Endothelial cell of hepatic sinusoid (primary cell): ENCODE measurements around the gene LYPD6B.

Experiments
- in situ Hi-C: cut with HindIII; loops from 2 replicates; pipeline ENCODE4 v1.10.0; 2017; ENCODE audit warnings: low sequenced_read_pairs

Gene LYPD6B

GRCh38 chr2:149101818-149102217 lies 63.3 kb downstream of the LYPD6B start:
- in situ Hi-C loops, result no loop called here

- in situ Hi-C loops, result no loop called here
Measured at GRCh38 chr2:149103081-149103620, 64.7 kb downstream of the LYPD6B start.

- in situ Hi-C loops, result no loop called here
Measured at GRCh38 chr2:149104221-149104620, 65.7 kb downstream of the LYPD6B start.

GRCh38 chr2:149112068-149112467 lies 73.6 kb downstream of the LYPD6B start:
- in situ Hi-C loops, result no loop called here

- in situ Hi-C loops, result no loop called here
Measured at GRCh38 chr2:149112713-149113112, 74.2 kb downstream of the LYPD6B start.

GRCh38 chr2:149115781-149116180 lies 77.3 kb downstream of the LYPD6B start:
- in situ Hi-C loops, result no loop called here

GRCh38 chr2:149119368-149119767 lies 80.9 kb downstream of the LYPD6B start:
- in situ Hi-C loops, result no loop called here

- in situ Hi-C loops, result no loop called here
Measured at GRCh38 chr2:149122516-149122915, 84.0 kb downstream of the LYPD6B start.

- in situ Hi-C loops, result no loop called here
Measured at GRCh38 chr2:149125031-149125725, 86.7 kb downstream of the LYPD6B start.

GRCh38 chr2:149129433-149129832 lies 90.9 kb downstream of the LYPD6B start:
- in situ Hi-C loops, result no loop called here

GRCh38 chr2:149132339-149132738 lies 93.8 kb downstream of the LYPD6B start:
- in situ Hi-C loops, result no loop called here

GRCh38 chr2:149132901-149133300 lies 94.4 kb downstream of the LYPD6B start:
- in situ Hi-C loops, result no loop called here

- in situ Hi-C loops, result no loop called here
Measured at GRCh38 chr2:149134335-149134923, 95.9 kb downstream of the LYPD6B start.

GRCh38 chr2:149136111-149136510 lies 97.6 kb downstream of the LYPD6B start:
- in situ Hi-C loops, result no loop called here

GRCh38 chr2:149141046-149141445 lies 102.5 kb downstream of the LYPD6B start:
- in situ Hi-C loops, result no loop called here

GRCh38 chr2:149143734-149144133 lies 105.2 kb downstream of the LYPD6B start:
- in situ Hi-C loops, result no loop called here

GRCh38 chr2:149145314-149146295 lies 107.1 kb downstream of the LYPD6B start:
- in situ Hi-C loops, result no loop called here

- in situ Hi-C loops, result no loop called here
Measured at GRCh38 chr2:149146876-149147275, 108.4 kb downstream of the LYPD6B start.

- in situ Hi-C loops, result no loop called here
Measured at GRCh38 chr2:149148194-149149006, 109.9 kb downstream of the LYPD6B start.

- in situ Hi-C loops, result no loop called here
Measured at GRCh38 chr2:149149007-149149297, 110.5 kb downstream of the LYPD6B start.
